HepG2 (cell line): ENCODE results near the gene MAB21L4. TPM values are rescaled to one million over a fixed set of nuclear protein-coding genes. Genes with fewer than 3 reads are reported as not detected.

ENCODE experiments used
- ADNP ChIP-seq: sonication (generic); formaldehyde crosslinking; IDR thresholded peaks from 2 replicates; pipeline ENCODE4 v1.4.0; 2020; ENCODE audit warnings: missing genetic modification reagents
- ARID3A ChIP-seq: IDR thresholded peaks from 2 replicates; pipeline ENCODE4 v1.6.1; 2012; ENCODE audit warnings: low read depth, low read length, improper control_type of control experiment
- ATF7-NPFF ChIP-seq: sonication (generic); formaldehyde crosslinking; IDR thresholded peaks from 2 replicates; pipeline ENCODE4 v1.8.1; 2023; ENCODE audit warnings: mild to moderate bottlenecking, low read depth, missing genetic modification reagents, moderate library complexity
- HIVEP1 ChIP-seq: sonication (generic); formaldehyde crosslinking; IDR thresholded peaks from 2 replicates; pipeline ENCODE4 v1.4.0; 2020; ENCODE audit warnings: mild to moderate bottlenecking, missing genetic modification reagents
- HNF1A ChIP-seq, 2 experiments: sonication (generic) in 1 of 2; formaldehyde crosslinking in 1 of 2; IDR thresholded peaks; 2 replicates each; pipeline versions ENCODE4 v1.4.0 to v1.6.1; 2016 to 2020; ENCODE audit warnings: borderline replicate concordance in 1 of 2, low read depth in 1 of 2, mild to moderate bottlenecking in 1 of 2, missing genetic modification reagents in 1 of 2
- JUN ChIP-seq: sonication (generic); formaldehyde crosslinking; IDR thresholded peaks from 2 replicates; pipeline ENCODE4 v1.4.0; 2020; ENCODE audit warnings: mild to moderate bottlenecking, missing genetic modification reagents
- KAT7 ChIP-seq: IDR thresholded peaks from 2 replicates; pipeline ENCODE4 v1.6.1; 2018; ENCODE audit warnings: borderline replicate concordance, missing compliant biosample characterization
- KDM3A ChIP-seq: IDR thresholded peaks from 2 replicates; pipeline ENCODE4 v1.6.1; 2018; ENCODE audit warnings: low read depth, missing compliant biosample characterization
- MAZ ChIP-seq, 2 experiments: sonication (generic) in 1 of 2; formaldehyde crosslinking in 1 of 2; IDR thresholded peaks; 2 replicates each; pipeline versions ENCODE4 v1.5.0 to v1.6.1; 2012 to 2020; ENCODE audit warnings: low read depth in 2 of 2, mild to moderate bottlenecking in 2 of 2, borderline replicate concordance in 1 of 2, improper control_type of control experiment in 1 of 2, low read length in 1 of 2, missing genetic modification reagents in 1 of 2, moderate library complexity in 1 of 2
- NONO ChIP-seq, 2 experiments: fragments of 450-650 bp in 1 of 2; sonication (generic) in 1 of 2; formaldehyde crosslinking in 1 of 2; IDR thresholded peaks in 1 of 2; conservative IDR thresholded peaks in 1 of 2; 2 replicates each; pipeline versions ENCODE4 v1.6.1 to v1.8.0; 2017 to 2022; ENCODE audit warnings: mild to moderate bottlenecking in 1 of 2, missing genetic modification reagents in 1 of 2, moderate library complexity in 1 of 2
- PCBP1 ChIP-seq: fragments of 200-400 bp; formaldehyde crosslinking; IDR thresholded peaks from 2 replicates; pipeline ENCODE4 v1.6.1; 2017; ENCODE audit warnings: mild to moderate bottlenecking, low read depth, low read length, borderline replicate concordance
- POLR2A ChIP-seq, 2 experiments: IDR thresholded peaks; 2 replicates each; pipeline ENCODE4 v1.6.1; 2011; ENCODE audit warnings: low read depth in 2 of 2, low read length in 2 of 2, mild to moderate bottlenecking in 1 of 2, moderate library complexity in 1 of 2; ENCODE audit not compliant: insufficient read depth in 1 of 2
- SALL1 ChIP-seq: sonication (generic); formaldehyde crosslinking; IDR thresholded peaks from 2 replicates; pipeline ENCODE4 v1.8.0; 2022; ENCODE audit warnings: mild to moderate bottlenecking, missing genetic modification reagents
- SNAPC2 ChIP-seq: sonication (generic); formaldehyde crosslinking; IDR thresholded peaks from 2 replicates; pipeline ENCODE4 v1.8.1; 2022; ENCODE audit warnings: mild to moderate bottlenecking, missing genetic modification reagents
- SSRP1 ChIP-seq: IDR thresholded peaks from 2 replicates; pipeline ENCODE4 v1.6.1; 2016; ENCODE audit warnings: control low read depth
- ZNF512B ChIP-seq: sonication (generic); formaldehyde crosslinking; IDR thresholded peaks from 2 replicates; pipeline ENCODE4 v1.5.1; 2020; ENCODE audit warnings: missing genetic modification reagents, mild to moderate bottlenecking, borderline replicate concordance
- ZNF556 ChIP-seq: sonication (generic); formaldehyde crosslinking; IDR thresholded peaks from 2 replicates; pipeline ENCODE4 v1.4.0; 2020; ENCODE audit warnings: mild to moderate bottlenecking, missing genetic modification reagents, borderline replicate concordance
- ZNF619 ChIP-seq: sonication (generic); formaldehyde crosslinking; IDR thresholded peaks from 2 replicates; pipeline ENCODE4 v1.4.0; 2020; ENCODE audit warnings: mild to moderate bottlenecking, missing genetic modification reagents
- polyA plus RNA-seq, 8 experiments: library from polyadenylated mRNA; depleted of rRNA in 3 of 8; stranded (reverse) in 7 of 8; unstranded in 1 of 8; fragments of >200 nt; fragmentation: Illumina TruSeq in 4 of 8; extraction: Trizol in 4 of 8; gene quantifications; 2 replicates each; pipeline versions ENCODE4 v1.2.1 to v1.2.3, GENCODE V29; 2011 to 2016; ENCODE audit warnings: low read depth in 4 of 8, missing spikeins in 1 of 8, mixed read lengths in 1 of 8; ENCODE audit not compliant: insufficient read depth in 1 of 8
- total RNA-seq, 5 experiments: library from RNA; depleted of rRNA; stranded (reverse); fragments of >200 nt; fragmentation: Illumina TruSeq; extraction: Trizol; gene quantifications; 2 replicates each; pipeline ENCODE4 v1.2.3, GENCODE V29; 2016; ENCODE audit warnings: low read depth in 1 of 5

Gene MAB21L4
- total and polyA plus RNA-seq, 2 of the 13 experiments (the other 11 are each of a cell fraction or from before 2014, with no cell fraction given) = 3.0 to 14.0 TPM

- 0 out of 2 replicates have a peak, but pooled peaks have one; percentile 9 for TF ChIP-seq ADNP (CRISPR knock-in tag)
- TF ChIP-seq ARID3A = peak; percentile 38; the same call in 1 of the 2 replicates
- no peak for TF ChIP-seq ZNF619 (CRISPR knock-in tag)
- no peak for TF ChIP-seq HNF1A (IDR thresholded peaks at IDR 0.05; ENCODE audit: low read depth)
- no peak; the same call in 1 of the 2 replicates for TF ChIP-seq HNF1A (CRISPR knock-in tag; IDR thresholded peaks at IDR 0.05; ENCODE audit: borderline replicate concordance)
- 0 out of 2 replicates have a peak, but pooled peaks have one; percentile 43 for TF ChIP-seq PCBP1
- no peak for TF ChIP-seq KAT7
- peak; percentile 39 for TF ChIP-seq KDM3A (CRISPR knock-in tag)
- TF ChIP-seq HIVEP1 (CRISPR knock-in tag) = 0 out of 2 replicates have a peak, but pooled peaks have one; percentile 39
- TF ChIP-seq ATF7-NPFF = no peak
- TF ChIP-seq SSRP1 (CRISPR knock-in tag) = no peak; the same call in 1 of the 2 replicates
- peak; percentile 37; the same call in 1 of the 2 replicates for TF ChIP-seq MAZ (IDR thresholded peaks at IDR 0.05; ENCODE audit: borderline replicate concordance, low read depth, low read length)
- no peak for TF ChIP-seq MAZ (CRISPR knock-in tag; IDR thresholded peaks at IDR 0.05; ENCODE audit: low read depth)
- TF ChIP-seq NONO (IDR thresholded peaks at IDR 0.05) = no peak
- 0 out of 2 replicates have a peak, but pooled peaks have one; percentile 44 for TF ChIP-seq NONO (CRISPR knock-in tag; conservative IDR thresholded peaks at IDR 0.05)
- TF ChIP-seq SNAPC2 (CRISPR knock-in tag) = peak; percentile 84; the same call in 1 of the 2 replicates
- peak; percentile 12; the same call in 1 of the 2 replicates for TF ChIP-seq ZNF512B (CRISPR knock-in tag)
- TF ChIP-seq SALL1 (CRISPR knock-in tag) = peak; percentile 76
- 0 out of 2 replicates have a peak, but pooled peaks have one; percentile 60 for TF ChIP-seq JUN
- TF ChIP-seq ZNF556 = peak; percentile 54; the same call in 1 of the 2 replicates
- peak in 1 of 2 experiments; percentile 25; a peak in 2 of 4 replicates for TF ChIP-seq POLR2A (IDR thresholded peaks at IDR 0.05; ENCODE audit: insufficient read depth in 1 of 2, low read depth in 2 of 2, low read length in 2 of 2)
These were observed 39.6 kb downstream of the MAB21L4 start (continued) for GRCh38 chr2:240856151-240856980.
